ENCODE data around the gene MARCKSL1.
"Not testable (repeated sequence)": the region's sequence is repeated elsewhere in the genome, so short reads cannot be mapped to it uniquely, and the experiment has no call there.

MARCKSL1 gene, protein sequence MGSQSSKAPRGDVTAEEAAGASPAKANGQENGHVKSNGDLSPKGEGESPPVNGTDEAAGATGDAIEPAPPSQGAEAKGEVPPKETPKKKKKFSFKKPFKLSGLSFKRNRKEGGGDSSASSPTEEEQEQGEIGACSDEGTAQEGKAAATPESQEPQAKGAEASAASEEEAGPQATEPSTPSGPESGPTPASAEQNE

GRCh38 chr1:32335790-32336590, at the start of gene MARCKSL1:
MARCKSL1 (minus strand) TSS chr1:32336233; CDS start chr1:32336033, 200 bp downstream.
- no peak for DNase-seq (ENCODE audit: low read depth)

GRCh38 chr1:32380057-32380456, 44.0 kb upstream of the MARCKSL1 start:
- no peak for DNase-seq (ENCODE audit: low read depth)

- DNase-seq (ENCODE audit: low read depth), result no peak
Observed at GRCh38 chr1:32377541-32378220, 41.6 kb upstream of the MARCKSL1 start.

DNA sequence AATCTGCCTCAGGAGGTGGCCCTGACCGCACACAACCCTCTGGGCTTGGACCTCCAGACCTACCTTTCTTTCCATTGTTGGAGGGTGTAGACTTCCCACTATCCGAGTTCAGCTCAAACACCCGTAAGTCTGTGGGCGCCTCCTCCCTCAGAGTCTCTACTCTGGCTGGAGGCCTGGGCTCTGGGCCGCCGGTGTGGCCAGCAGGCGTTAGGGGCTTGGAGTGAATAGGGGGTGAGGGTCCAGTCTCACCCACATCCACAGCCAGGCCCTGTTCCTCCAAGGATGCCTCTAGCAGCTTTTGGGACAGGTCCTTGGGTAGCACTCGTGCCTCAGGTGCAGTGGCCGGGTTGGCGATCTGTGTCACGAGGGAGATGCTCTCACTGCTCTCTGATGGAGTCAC, 40.2 kb upstream of the MARCKSL1 start:
- no peak for DNase-seq (ENCODE audit: low read depth)

GRCh38 chr1:32373996-32374592, 38.1 kb upstream of the MARCKSL1 start:
- DNase-seq (ENCODE audit: low read depth), result no peak

- DNase-seq (ENCODE audit: low read depth), result no peak
Observed at GRCh38 chr1:32372149-32372756, 36.2 kb upstream of the MARCKSL1 start.

DNA sequence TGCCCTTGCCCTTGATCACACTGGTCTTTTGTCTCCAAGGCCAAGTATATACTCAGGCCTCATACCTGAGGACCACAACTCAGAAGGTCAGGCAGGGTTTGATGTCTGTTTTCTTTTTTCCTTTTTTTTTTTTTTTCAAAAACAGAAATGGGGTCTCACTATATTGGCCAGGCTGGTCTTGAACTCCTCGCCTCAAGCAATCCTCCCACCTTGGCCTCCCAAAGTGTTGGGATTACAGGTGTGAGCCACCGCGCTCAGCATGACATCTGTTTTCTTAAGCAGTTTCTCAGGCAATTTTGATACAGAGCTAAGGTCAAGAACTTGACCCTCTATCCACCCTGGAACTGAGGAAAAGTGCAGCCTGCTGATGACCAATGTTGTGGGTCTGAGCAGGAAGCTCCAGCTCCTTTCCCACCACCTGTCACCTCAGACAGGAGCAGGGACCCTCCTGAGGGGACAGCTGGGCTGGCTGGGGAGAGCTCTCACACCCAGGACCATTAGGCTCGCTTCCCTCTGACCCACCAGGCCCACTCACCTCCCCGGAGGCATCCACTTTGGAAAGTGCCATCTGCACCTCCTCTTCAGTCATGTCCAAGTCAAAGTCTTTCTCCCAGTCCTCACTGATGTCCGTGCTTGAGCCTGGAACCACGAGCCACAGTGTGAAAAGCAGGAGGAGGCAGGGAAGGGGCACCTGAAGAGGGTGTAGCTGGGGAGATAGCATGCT, 32.0 kb upstream of the MARCKSL1 start:
- no peak for DNase-seq (ENCODE audit: low read depth)

DNA sequence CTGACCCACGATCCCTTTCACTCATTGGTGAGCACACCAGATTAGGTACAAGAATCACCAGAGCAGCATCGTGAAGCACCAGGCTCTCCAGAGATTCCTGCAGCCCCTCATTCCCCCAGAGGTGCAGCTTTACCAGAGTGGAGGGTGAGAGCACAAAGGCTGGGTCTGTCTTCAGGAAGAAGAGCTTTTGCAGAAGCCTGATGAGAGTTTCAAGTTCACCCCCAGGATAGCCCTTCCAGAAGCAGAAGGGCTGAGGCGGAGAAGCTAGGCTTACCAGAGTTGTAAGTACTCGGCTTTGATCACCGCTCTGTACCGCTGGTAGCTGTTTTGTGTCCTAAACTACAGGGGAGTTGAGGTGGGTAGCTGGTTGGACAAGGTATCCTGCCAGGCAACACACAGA, 29.4 kb upstream of the MARCKSL1 start:
- DNase-seq (ENCODE audit: low read depth), result no peak

- no peak for DNase-seq (ENCODE audit: low read depth)
Observed at GRCh38 chr1:32364836-32365235, 28.8 kb upstream of the MARCKSL1 start.

GRCh38 chr1:32363713-32364112, 27.7 kb upstream of the MARCKSL1 start:
- DNase-seq (ENCODE audit: low read depth), result no peak

DNA sequence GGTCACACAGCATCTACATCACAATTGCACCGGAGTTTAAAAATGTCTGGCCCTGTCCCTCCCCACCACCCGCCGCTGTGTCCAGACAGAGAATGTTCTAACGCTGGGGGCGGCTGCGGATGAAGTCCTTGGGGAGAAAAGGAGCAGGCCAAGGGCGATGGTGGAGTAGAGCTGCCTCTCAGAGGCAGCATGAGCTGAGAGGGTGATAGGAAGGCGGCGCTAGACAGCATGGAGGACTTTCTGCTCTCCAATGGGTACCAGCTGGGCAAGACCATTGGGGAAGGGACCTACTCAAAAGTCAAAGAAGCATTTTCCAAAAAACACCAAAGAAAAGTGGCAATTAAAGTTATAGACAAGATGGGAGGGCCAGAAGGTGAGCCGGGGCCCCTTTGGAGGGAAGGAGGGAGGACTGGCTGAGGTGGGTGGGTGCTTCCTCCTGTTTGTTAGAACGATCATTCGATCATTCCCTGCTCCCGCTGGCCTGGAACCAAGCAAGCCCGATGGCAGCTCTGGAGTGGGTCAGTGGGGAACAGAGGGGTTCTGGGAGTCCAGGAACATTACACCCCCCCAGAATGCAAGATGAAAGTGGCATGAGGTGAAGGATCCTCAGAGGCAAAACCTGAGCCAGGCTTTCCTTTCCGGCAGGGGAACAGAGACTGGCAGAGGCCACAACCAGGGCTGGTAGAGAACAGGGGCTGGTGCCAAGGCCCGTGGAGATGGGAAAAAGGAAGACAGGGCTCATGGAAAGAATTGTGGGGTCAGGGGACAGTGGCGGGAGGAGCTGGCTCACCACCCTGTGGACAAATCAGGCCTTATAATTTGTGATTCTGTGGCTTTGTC, 26.7 kb upstream of the MARCKSL1 start, which contains the start of the genes FAM229A and TSSK3:
TSS of gene FAM229A (minus strand) at position 12 of the 840 bp plus-strand sequence. CDS start 394 bp downstream, outside the sequence.
TSS of gene TSSK3 (plus strand) at position 66 of the 840 bp plus-strand sequence. CDS start at position 229, 163 bp downstream.
- DNase-seq (ENCODE audit: low read depth), result no peak

DNA sequence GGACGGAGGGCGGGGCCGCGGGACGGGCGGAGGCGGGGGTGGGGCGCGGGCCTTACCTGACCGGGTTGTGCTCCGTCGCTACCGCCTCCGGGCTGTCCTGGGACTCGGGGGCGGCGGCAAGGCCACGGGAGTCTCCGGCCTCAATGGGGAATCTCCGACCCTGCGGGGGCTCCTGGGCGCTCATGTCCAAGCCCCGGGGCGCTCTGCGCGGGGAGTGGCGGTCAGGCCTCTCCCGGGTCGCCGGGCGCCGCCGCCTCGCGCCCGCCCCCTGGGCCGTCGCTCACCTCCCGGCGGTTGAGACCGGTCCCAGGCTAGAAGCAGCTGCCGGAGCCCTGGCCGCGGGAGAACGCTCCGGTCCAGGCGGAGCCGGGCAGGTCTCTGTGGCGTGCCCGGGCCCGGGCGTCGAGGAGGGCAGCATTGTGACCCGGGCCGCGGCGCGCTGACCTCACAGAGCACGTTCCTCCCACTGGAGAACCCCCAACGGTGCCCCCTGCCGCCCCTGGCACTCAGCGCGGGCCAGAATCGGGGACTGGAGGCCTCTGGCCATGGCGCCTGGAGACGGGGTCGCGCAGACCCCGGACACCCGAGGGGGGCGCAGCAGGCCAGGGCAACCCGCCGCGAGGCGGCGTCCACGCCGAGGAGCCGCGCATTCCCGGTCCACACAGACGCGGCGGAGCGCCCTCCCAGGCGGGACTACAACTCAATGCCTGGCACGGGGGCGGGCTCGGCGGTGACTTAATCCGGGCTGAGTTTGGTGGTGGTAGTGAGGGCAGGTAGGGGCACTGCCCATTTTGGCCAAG, 25.8 kb upstream of the MARCKSL1 start:
- DNase-seq (ENCODE audit: low read depth), result no peak

DNA sequence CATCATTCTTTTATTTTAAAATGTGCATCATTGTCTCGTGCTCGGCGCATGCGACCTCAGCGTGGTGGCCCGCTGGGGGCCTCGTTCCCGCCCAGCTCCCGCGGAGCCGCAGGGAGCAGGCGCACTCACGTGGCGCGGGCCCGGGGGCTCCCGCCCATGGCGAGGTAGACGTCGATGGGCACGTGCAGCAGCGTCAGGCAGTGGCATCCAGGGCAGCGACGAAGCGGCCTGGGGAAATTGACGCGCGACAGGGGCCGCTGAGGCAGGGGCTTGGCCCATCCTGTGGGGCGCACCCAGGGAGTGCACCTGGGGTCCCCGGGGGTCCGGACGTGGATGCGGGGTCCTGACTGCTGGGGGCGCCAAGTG, 25.3 kb upstream of the MARCKSL1 start:
- no peak for DNase-seq (ENCODE audit: low read depth)

GRCh38 chr1:32358435-32358834, 22.4 kb upstream of the MARCKSL1 start:
- DNase-seq (ENCODE audit: low read depth), result no peak

- DNase-seq (ENCODE audit: low read depth), result no peak
Observed at GRCh38 chr1:32357614-32358013, 21.6 kb upstream of the MARCKSL1 start.

GRCh38 chr1:32356478-32356877, 20.4 kb upstream of the MARCKSL1 start:
- DNase-seq (ENCODE audit: low read depth), result no peak

DNA sequence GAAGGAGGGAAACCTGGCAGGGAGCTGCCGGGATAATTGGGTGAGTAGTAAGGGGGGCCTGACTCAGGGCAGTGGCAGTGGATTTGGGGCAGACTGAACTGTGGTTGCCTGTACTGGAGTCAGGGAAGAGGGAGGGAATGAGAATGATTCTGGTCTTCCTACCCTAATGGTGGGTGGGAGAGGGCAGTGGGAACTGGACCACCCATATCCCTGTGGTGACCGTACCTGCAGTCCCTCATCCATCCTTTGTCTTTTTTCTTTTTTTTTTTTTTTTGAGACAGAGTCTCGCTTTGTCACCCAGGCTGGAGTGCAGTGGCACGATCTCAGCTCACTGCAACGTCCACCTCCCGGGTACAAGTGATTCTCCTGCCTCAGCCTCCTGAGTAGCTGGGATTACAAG, 19.7 kb upstream of the MARCKSL1 start:
- not testable (repeated sequence) for DNase-seq (ENCODE audit: low read depth)

DNA sequence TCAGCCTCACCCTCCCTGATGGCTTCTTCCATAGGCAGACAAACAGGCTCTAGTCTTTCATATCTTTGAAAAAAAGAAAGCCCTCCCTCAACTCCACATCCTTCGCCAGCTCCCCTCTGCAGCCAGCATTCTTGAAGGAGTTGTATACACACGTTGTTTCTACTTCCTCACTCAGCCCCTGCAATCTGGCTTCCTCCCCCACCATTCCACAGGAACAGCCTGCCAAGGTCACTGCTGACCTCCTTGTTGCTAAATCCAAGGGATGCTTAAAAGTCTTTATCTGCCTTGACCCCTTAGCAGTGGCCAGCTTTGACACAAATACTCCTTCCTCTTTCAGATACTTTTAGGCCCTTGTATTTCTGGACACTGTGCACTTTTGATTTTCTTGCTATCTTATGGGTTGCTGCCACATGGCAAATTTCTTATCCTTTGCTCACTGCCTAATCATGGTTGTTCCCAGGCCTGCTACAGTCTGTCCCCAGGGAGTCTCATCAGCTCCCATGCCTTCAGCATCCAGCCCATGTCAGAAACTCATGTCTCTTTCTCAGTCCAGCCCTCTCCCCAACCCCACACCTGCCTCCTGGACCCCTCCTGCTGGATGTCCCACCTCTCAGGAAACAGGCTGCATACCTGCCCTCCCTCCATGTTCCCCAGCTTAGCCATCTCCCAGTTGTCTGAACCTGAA, 18.0 kb upstream of the MARCKSL1 start:
- no peak for DNase-seq (ENCODE audit: low read depth)

- no peak for DNase-seq (ENCODE audit: low read depth)
Observed at GRCh38 chr1:32353431-32353830, 17.4 kb upstream of the MARCKSL1 start.

All from stromal cell of bone marrow (primary cell).